Activated gamma-delta T cell treated with Interleukin-2 at 50 U/mL for 16 hours (primary cell): ENCODE results near the gene RPS2.
A peak's percentile ranks its signal among the peaks of the same experiment; 100 is the strongest.
"Not testable (repeated sequence)": the region's sequence is repeated elsewhere in the genome, so short reads cannot be mapped to it uniquely, and the experiment has no call there.

ENCODE experiments used
- DNase-seq: peaks from one replicate; pipeline ENCODE4 v3.0.0-alpha.2; 2020

Gene RPS2

DNA sequence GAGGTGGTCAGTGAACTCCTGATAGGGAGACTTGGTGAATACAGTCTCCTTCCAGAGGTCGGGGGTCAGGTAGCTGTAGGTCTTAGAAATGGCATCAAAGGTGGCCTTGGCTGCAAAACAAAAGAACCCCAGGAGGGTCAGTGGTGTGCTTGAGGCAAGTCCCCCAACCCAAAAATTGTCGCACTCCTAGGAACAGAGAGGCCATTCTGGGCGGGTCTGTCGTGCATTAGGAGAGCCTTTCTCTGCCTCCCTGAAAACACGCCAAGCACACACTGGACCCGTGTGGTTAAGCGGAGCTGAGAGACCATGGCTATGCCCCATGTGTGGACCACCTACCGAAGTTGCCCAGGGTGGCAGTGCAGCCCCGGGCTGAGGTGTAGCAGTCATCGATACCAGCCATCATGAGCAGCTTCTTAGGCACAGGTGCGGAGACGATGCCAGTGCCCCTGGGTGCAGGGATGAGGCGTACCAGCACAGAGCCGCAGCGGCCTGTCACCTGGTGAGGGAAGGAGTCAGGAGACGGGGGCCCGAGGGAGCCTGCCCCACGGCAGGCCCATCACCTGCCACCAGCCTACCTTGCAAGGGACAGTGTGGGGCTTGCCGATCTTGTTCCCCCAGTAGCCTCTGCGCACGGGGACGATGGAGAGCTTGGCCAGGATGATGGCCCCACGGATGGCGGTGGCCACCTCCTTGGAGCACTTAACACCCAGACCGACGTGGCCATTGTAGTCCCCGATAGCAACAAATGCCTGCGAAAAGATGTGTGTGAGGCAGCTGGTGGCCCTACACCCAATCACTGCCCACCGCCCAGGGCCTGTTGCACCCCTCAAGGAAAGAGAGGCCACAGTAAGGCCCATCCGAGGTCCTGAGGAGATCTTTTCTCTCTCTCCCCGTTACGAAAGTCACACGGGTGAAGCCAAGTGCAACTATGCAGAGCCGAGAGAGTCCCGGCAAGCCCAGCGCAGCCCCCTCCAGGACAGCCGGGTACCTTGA, 2.2 kb downstream of the RPS2 start:
- DNase-seq = not testable (repeated sequence)

DNA sequence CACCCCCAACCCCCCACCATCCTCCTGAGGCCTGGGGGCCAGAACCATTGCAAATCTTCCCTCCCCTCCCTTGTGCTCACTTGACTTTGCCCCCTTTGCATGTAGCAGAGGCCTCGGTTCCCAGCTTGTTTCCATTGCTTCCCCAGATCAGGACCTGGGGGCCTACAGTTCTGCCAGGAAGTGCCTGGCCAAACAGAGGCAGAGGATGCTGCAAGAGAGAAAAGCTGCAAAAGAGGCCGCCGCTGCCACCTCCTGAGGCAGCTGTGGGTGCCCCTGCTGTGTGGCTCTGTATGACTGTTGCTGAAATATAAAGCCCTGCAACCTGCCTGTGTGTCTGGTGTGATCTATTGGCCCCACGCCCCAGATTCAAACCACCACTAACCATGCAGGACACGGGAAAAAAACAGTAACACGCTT, 3.0 kb downstream of the RPS2 start:
- no peak for DNase-seq

DNA sequence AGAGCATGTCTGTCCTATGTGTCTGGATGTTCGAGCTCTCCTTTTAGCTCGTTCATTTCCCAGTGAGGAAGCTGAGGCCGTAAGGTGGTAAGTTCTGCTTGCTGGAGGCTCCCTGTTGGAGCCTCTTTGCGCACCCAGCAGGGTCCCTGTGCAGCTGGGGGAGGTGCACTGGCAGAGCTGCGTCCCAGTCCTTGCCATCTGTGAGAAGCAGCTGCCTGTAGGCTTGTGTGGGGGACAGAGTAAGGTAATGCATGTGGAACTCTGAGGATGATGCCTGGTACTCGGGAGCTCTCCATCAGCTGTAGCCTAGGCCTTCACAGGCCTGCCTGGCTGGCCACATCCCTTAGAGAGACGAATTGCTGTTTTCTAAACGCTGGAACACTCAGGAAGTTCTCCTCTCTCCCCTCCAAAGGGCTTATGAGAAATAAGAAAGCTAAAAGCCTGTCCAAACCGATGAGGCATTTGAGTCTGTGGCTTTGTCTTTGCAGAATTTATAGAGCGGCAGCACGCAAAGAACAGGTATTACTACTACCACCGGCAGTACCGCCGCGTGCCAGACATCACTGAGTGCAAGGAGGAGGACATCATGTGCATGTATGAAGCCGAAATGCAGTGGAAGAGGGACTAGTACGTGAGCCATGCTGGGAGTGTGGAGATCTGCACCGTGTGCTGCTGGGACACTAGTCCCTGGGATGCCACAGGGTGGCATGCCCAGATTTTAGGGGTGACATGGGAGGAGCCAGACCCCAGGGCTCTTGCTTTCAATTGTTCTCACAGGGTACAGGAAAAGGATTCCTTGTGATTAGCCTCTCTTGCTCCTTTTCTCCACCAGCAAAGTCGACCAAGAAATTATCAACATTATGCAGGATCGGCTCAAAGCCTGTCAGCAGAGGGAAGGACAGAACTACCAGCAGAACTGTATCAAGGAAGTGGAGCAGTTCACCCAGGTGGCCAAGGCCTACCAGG, 3.7 kb downstream of the RPS2 start:
- no peak for DNase-seq

DNA sequence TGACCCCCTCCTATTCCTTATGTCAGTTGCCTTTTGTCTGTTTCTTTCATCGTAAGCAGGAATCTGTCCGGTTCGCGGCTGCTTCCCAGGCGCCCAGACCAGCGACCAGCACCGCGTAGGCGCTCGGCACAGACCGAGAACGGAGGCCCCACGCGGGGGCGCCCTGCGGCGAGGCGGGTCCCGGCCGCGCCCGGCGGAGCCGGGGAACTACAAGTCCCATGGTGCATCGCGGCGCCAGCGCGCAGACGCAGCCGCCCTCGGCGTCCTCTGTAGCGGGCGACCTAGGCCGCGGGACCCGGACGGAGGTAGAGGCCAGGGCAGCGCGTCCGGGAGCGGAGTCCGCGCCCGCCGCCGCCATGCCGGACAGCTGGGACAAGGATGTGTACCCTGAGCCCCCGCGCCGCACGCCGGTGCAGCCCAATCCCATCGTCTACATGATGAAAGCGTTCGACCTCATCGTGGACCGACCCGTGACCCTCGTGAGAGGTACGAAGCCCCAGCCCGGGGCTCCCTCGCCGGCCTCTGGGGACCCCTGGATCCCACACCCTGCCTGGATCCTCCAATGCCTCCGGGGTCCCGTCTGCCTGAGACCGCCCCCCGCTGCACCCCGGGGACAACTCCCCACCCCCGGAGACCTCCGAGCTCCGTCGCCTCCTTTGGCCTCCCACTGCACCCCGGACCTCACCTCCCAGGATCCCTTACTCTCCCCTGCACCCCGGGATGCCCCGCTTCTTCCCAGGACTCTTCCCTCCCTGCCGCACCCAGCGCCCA, 5.2 kb downstream of the RPS2 start, which contains the start of gene NDUFB10:
TSS of gene NDUFB10 (plus strand) at position 270 of the 771 bp plus-strand sequence. CDS start at position 357, 87 bp downstream.
- DNase-seq = peak; percentile 90

DNA sequence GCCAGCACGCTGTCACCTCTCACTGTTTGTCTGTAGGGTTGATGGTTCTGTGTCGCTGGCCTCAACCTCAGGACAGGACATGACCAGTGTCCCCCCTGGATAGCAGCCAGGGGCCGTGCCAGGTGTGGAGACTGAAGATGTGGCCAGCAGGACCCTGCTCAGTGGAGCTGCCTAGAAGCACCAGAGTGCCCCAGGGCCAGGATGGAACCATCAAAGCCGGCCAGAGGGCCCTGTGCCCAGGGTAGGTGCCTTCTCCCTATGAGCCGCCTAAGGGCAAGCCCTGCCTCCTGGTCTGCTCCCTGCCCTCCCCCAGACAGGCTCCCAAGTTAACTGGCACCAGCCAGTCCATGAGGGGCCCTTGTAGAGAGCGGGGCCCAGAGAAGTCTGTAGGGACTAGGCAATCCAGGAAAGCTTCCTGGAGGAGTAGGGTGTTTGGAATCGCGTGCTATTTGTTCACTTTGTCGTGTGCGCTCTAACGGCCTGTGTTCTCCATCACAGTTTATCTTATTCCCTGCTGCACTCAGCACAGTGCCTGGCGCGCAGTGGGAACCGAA, 5.8 kb downstream of the RPS2 start:
- no peak for DNase-seq

DNA sequence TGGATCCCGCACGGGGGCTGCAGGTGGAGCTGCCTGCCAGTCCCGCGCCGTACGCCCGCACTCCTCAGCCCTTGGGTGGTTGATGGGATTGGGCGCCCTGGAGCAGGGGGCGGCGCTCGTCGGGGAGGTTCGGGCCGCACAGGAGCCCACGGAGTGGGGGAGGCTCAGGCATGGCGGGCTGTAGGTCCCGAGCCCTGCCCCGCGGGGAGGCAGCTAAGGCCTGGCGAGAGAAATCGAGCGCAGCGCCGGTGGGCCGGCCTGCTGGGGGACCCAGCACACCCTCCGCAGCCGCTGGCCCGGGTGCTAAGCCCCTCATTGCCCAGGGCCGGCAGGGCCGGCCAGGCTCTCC, 6.5 kb downstream of the RPS2 start:
- not testable (repeated sequence) for DNase-seq

DNA sequence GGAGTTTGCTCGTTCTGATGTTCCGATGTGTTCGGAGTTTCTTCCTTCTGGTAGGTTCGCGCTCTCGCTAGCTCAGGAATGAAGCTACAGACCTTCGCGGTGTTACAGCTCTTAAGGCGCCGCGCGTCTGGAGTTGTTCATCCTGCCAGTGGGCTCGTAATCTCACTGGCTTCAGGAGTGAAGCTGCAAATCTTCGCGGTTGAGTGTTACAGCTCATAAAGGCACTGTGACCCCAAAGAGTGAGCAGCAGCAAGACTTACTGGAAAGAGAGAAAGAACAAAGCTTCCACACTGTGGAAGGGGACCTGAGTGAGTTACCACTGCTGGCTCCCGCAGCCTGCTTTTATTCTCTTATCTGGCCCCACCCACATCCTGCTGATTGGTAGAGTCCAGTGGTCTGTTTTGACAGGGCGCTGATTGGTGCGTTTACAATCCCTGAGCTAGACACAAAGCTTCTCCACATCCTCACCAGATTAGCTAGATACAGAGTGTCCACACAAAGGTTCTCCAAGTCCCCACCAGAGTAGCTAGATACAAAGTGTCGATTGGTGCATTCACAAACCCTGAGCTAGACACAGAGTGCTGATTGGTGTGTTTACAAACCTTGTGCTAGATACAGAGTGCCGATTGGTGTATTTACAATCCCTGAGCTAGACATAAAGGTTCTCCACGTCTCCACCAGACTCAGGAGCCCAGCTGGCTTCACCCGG, 7.0 kb downstream of the RPS2 start:
- not testable (repeated sequence) for DNase-seq

DNA sequence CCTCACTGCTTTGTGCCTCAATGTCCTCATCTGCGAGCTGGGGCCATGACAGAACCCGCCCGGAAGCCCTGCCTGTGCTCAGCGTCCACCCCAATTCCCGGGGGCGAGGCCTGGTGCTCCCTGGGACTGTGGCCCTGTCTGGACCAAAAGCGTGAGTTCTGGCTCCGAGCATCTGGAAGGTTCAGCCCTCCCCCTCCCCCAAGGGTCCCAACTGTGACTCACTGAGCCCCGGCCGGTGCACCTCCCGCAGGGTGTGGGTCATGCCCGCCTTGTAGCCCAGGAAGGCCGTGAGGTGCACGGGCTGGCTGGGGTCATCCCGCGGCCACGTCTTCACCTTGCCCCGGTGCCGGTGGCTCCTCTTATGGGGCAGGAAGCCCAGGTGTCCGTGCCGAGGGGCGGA, 10.9 kb downstream of the RPS2 start:
- no peak for DNase-seq

DNA sequence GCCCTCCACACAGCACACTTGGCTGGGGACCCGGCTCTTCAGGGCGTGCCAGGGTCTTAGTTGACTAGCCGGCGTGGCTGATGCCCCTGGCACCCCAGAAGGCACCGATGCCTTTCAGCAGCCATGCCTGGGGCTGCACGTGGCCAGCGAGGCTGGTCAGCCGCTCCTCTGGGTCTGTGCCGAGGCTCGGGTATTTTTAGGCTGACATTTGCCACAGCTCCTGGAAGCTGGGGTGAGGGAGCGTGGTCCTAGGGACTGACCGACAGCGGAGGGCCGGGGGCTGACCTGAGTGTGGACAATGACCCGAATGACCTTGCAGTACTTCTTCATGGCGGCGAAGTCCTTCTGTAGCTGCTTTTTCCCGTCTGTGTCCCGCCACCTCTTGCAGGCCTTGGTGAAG, 14.1 kb downstream of the RPS2 start:
- no peak for DNase-seq

DNA sequence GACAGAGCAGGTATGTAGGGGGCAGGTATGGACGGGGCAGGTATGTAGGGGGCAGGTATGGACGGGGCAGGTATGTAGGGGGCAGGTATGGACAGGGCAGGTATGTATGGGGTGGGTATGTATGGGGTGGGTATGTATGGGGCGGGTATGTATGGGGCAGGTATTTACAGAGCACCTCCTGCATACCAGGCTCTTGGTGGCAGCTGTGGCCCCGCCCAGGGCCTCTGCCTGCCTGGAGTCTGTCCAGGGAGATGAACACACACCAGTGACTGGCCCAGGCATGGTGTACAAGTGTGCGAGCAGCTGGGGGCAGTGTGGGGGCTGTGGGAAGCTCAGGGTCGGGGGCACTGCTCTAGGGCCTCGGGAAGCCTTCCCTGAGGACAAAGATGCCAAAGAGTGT, 14.6 kb downstream of the RPS2 start:
- DNase-seq = no peak

DNA sequence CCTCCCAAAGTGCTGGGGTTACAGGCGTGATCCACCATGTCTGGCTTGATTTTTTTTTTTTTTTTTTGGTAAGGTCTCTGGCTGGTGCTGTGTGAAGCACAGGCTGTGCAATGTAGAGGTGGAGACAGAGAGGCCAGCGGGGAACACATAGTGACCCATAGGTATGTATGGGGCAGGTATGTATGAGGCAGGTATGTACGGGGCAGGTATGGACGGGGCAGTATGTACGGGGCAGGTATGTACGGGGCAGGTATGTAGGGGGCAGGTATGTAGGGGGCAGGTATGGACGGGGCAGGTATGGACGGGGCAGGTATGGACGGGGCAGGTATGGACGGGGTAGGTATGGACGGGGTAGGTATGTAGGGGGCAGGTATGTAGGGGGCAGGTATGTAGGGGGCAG, 15.1 kb downstream of the RPS2 start:
- DNase-seq = no peak

DNA sequence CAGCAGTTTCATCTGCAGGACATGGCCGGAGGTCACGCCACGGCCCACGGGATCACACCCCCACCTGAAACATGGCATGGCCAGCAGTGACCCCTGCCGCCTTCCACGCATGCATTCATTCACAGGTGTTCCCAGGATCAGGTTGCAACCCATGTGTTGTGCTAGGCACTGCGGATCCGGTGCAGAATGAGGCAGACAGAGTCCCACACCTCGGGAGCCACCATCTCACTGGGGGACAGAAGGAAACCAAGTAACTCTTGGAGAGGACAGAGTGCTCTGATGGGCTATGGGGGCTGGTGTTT, 17.3 kb downstream of the RPS2 start:
- no peak for DNase-seq

DNA sequence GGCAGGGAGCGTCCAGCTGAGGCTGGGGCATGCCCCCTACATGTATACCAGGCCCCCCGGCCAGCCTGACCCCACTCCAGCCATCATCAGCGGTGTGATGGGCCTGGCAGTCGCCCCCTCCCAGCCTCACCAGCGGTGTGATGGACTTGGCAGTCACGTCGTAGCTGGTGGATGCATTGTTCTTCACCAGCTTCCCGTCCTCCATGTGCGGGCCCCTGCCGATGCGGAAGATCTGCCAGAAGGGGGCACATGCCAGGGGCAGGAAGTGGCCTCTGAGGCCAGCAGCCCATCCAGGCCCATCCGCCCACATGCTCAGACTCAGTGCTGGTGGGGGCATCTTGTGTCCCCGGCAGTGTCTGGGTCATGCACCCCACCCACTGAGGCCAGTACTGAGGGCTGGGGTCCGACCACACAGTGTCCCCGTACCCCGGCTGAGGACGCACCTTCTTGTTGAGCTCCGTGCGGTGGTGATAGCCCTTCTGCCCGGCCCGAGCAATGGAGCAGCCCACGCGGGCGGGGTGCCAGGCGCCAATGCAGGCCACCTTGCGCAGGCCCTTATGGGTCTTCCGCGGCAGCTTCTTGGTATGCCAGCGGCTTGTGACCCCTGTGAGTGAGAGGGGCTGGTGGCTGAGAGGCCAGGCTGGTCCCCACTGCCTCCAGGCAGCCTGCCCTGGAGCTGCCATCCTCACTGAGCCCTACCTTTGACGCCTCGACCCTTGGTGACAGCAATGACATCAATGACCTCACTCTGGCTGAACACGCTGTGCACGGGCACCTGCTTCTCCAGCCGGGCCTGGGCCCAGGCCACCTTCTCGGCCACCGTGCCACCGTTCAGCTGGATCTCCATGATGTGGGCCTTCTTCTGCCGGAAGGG, 17.9 kb downstream of the RPS2 start:
- no peak for DNase-seq

DNA sequence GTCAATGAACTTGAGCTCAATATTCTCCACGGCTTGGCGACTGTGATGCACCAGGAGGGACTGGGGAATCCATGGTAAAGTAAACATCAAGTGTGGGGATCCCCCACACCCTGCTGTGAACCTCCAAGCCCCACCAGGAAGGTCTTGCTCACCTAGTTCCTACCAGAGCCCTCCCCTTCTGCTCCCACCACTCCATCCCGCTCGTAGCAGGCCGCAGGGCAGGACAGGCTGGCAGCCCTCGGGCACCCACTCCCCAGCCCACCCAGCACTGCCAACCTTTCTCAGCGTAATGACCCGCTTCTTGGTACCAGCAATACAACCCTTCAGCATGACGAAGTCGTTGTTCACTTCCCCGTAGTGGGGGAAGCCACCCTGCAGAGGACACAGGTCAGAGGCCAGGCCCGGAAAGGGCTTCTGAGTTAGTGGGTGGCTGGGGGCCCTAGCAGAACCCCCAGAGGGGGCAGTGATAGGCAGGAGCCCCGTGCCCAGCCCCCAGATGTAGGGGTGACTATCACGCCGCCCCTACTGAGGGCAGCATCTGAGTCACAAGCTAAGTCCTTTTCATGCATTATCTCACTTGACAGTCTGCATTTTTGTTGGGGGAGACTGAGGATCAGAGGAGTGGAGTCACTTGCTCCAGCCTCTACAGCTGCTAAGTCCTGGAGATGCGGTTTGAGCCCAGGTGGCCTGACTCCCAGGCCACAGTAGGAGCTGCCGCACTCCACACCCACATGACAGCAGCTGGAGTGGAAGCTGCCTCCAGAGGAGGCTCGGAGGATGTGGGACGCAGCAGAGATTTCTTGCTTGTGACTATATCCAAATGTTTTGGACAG, 18.9 kb downstream of the RPS2 start:
- DNase-seq = no peak

DNA sequence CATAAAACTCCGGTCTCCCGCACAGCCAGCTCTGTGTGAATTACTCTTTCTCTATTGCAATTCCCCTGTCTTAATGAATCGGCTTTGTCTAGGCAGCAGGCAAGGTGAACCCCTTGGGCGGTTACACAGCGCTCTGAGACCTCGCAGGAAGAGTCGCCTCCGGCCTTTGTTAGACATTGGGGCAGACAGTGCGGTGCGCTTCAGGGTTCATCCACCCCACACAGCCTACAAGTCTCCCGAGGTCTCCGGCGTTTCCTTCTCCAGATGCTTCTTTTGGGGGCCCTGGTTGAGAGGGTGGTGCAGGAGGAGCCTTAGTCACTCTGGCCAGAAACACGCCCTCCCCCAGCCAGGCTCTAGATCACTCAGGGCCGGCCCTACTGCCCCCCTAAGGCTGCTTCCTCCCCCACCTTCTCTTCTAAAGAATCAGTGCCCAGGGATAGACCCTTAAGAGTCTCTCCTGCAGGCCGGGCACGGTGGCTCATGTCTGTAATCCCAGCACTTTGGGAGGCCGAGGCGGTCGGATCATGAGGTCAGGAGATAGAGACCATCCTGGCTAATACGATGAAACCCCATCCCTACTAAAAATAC, 19.9 kb downstream of the RPS2 start:
- no peak for DNase-seq

DNA sequence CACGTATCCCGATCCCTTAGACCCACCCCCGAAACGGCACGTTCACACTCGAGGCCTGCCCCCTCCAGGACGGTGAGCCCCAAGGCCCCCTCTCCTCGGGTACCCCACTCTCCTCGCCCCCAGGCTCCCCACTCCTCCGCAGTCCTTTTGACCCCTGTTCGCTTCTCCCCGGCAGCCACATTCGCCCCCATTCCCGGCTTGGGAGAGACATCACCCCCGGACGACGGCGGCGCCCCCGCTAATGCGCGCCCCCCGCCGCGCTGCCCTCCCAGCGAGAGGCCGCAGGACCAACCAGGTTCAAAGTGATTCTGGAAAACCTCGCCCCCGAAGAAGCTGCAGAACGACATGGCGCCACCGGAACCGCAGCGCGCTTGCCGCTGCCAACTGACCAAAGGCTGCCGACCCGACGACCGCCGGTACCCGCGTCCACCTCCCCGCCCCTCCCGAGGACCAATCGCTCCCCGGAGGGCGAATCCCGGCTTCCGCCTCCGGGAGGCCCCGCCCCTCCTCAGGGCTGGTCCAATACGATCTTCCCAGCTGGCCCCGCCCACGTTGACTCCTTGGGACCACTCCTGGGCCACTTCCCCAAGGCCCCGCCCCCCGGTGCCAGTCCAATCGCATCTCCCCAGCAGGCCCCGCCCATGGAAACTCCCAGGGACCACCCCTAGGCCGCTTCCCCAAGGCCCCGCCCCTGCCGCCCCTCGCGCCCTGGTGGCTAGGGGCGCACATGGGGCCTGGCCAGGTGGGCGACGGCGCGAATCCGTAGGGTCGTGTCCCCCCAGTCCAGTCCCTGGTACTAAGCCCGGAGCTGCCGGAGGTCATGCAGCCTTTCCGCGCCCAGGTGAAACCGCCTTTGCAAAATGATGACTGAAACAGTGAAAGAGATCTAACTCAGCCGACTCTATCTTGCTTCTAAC, 21.6 kb downstream of the RPS2 start, which contains the start of gene MSRB1:
TSS of gene MSRB1 (minus strand) at position 390 of the 917 bp plus-strand sequence. CDS start at position 347, 43 bp downstream.
- peak; percentile 99 for DNase-seq

DNA sequence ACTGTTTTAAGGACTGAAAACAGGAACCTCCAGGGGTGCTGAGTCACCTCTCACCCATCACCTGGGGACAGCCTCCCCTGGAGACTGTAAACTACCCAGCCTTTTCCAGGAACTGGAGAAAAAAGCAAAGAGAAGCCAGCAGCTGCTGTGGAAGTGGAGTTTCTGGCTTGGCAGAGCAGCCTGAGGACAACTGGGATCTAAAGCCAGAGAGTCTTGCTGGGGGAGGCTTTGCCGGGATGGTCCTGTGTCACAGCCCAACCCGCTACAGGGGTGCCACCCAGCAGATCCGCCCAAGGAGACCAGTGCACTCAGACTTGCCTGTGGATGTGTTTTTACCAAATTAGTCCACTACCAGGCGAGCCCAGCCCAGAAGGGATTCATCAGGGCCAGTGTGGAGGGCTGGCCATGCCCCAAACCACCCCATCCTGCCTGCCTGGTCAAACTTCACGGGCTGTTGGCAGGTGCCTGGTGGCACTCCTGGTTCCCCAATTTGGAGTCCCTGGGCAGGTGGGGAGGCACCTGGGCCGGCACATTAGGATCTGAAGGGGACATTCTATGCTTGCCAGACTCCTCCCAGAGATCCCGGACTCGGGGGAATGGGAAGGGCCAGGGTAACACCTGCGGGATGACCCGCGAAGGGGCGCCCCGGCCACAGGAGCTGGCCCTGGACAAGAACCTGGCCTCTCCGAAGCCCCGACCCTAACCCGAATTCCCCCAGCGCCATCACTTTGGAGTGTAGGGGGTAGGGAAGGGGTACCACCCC, 22.4 kb downstream of the RPS2 start:
- no peak for DNase-seq
